ENCODE results near the gene SIGLEC7.
A peak's percentile ranks its signal among the peaks of the same experiment; 100 is the strongest.

SIGLEC7 gene

GRCh38 chr19:51108066-51108804 is 33.9 kb upstream of the SIGLEC7 start, which contains the start of gene CTU1 (continued):
- TF ChIP-seq ZBTB44 (tag by site-specific recombination; IDR thresholded peaks at IDR 0.05) = no peak
- no peak for TF ChIP-seq ZNF114 (tag by site-specific recombination; IDR thresholded peaks at IDR 0.05)
- TF ChIP-seq SALL2 (tag by site-specific recombination; IDR thresholded peaks at IDR 0.05; ENCODE audit: borderline replicate concordance) = no peak
- TF ChIP-seq ZBTB21 (tag by site-specific recombination; IDR thresholded peaks at IDR 0.05) = peak; percentile 13; the same call in 1 of the 2 replicates
- TF ChIP-seq ZNF133 (tag by site-specific recombination; IDR thresholded peaks at IDR 0.05) = no peak
- 0 out of 2 replicates have a peak, but pooled peaks have one; percentile 25 for TF ChIP-seq YY2 (tag by site-specific recombination; IDR thresholded peaks at IDR 0.05)
- no peak for TF ChIP-seq ZSCAN4 (tag by site-specific recombination; IDR thresholded peaks at IDR 0.05)
- TF ChIP-seq ZBTB11 (tag by site-specific recombination; conservative IDR thresholded peaks at IDR 0.05; ENCODE audit: low read depth) = peak; percentile 97
- TF ChIP-seq ZNF626 (tag by site-specific recombination; IDR thresholded peaks at IDR 0.05) = no peak
- TF ChIP-seq PRDM6 (tag by site-specific recombination; IDR thresholded peaks at IDR 0.05) = no peak
- TF ChIP-seq SP2 (tag by site-specific recombination; IDR thresholded peaks at IDR 0.05) = peak; percentile 63
- TF ChIP-seq HOXA7 (CRISPR knock-in tag; IDR thresholded peaks at IDR 0.05; ENCODE audit: borderline replicate concordance) = no peak
- no peak for TF ChIP-seq ZBTB6 (tag by site-specific recombination; IDR thresholded peaks at IDR 0.05)
- TF ChIP-seq ZNF391 (tag by site-specific recombination; IDR thresholded peaks at IDR 0.05; ENCODE audit: borderline replicate concordance, low read depth) = no peak
- TF ChIP-seq ZNF692 (tag by site-specific recombination; IDR thresholded peaks at IDR 0.05) = peak; percentile 53
- TF ChIP-seq ZNF354C (tag by site-specific recombination; IDR thresholded peaks at IDR 0.05; ENCODE audit: borderline replicate concordance, low read depth) = no peak
- peak; percentile 85 for TF ChIP-seq ELK4 (IDR thresholded peaks at IDR 0.05; ENCODE audit: borderline replicate concordance, low read depth, low read length)
- no peak for TF ChIP-seq ZNF132 (tag by site-specific recombination; IDR thresholded peaks at IDR 0.05; ENCODE audit: borderline replicate concordance)
- TF ChIP-seq INSM2 (tag by site-specific recombination; IDR thresholded peaks at IDR 0.05) = no peak
- peak; percentile 28; the same call in 1 of the 2 replicates for TF ChIP-seq ZNF660 (tag by site-specific recombination; IDR thresholded peaks at IDR 0.05)
- no peak for TF ChIP-seq ZNF548 (tag by site-specific recombination; IDR thresholded peaks at IDR 0.05)
- TF ChIP-seq GLIS1 (tag by site-specific recombination; IDR thresholded peaks at IDR 0.05) = peak; percentile 34; the same call in 1 of the 2 replicates
- no peak for TF ChIP-seq ZNF777 (tag by site-specific recombination; IDR thresholded peaks at IDR 0.05; ENCODE audit: borderline replicate concordance)
- TF ChIP-seq REPIN1 (tag by site-specific recombination; IDR thresholded peaks at IDR 0.05; ENCODE audit: low read depth) = no peak
- TF ChIP-seq KLF16 (tag by site-specific recombination; IDR thresholded peaks at IDR 0.05) = peak; percentile 43; the same call in 1 of the 2 replicates

All from HEK293 (cell line).